Thoracic aorta (tissue), 2 donors: ENCODE results near the gene UBE2K. TPM values are rescaled to one million over a fixed set of nuclear protein-coding genes. Genes with fewer than 3 reads are reported as not detected.
"Not testable (repeated sequence)": the region's sequence is repeated elsewhere in the genome, so short reads cannot be mapped to it uniquely, and the experiment has no call there.

Experiments
- ATAC-seq: fragments of 150-250 bp; one replicate; pipeline ENCODE4 v1.8.0; 2017; ENCODE audit warnings: low read depth; ENCODE audit not compliant: insufficient number of reproducible peaks, low FRiP score
- DNase-seq: peaks from one replicate; pipeline ENCODE4 v3.0.0-alpha.2; 2020; ENCODE audit warnings: low spot score
- H3K27ac ChIP-seq, 2 donors: fragments of 200-600 bp; sonication (generic); 1 replicate in 1 of 2; 2 replicates in 1 of 2; pipeline ENCODE4 v1.5.1; 2016; ENCODE audit warnings: mild to moderate bottlenecking in 2 of 2, moderate library complexity in 2 of 2
- H3K27me3 ChIP-seq: fragments of 200-600 bp; sonication (generic); replicated peaks from 2 replicates; pipeline ENCODE4 v1.6.0; 2016; ENCODE audit warnings: mild to moderate bottlenecking; ENCODE audit not compliant: insufficient read depth
- H3K36me3 ChIP-seq: fragments of 200-600 bp; sonication (generic); one replicate; pipeline ENCODE4 v1.5.1; 2016
- H3K4me1 ChIP-seq, 2 donors: fragments of 200-600 bp; sonication (generic); 1 replicate in 1 of 2; 2 replicates in 1 of 2; pipeline versions ENCODE4 v1.5.1 to v1.6.0; 2016; ENCODE audit warnings: low read depth in 2 of 2, mild to moderate bottlenecking in 1 of 2; ENCODE audit not compliant: control insufficient read depth in 1 of 2
- H3K4me3 ChIP-seq: fragments of 200-600 bp; sonication (generic); 2 replicates; pipeline ENCODE4 v1.5.1; 2016; ENCODE audit warnings: mild to moderate bottlenecking
- H3K9me3 ChIP-seq: fragments of 200-600 bp; sonication (generic); 2 replicates; pipeline ENCODE4 v1.5.1; 2016
- CTCF ChIP-seq: fragments of 200-600 bp; sonication (generic); IDR thresholded peaks from one replicate; pipeline ENCODE4 v1.5.1; 2019; ENCODE audit warnings: antibody characterized with exemption
- total RNA-seq, 2 donors: library from RNA; depleted of rRNA; stranded (reverse); fragments of >200 nt; gene quantifications; one replicate each; pipeline versions ENCODE4 v1.1.0 to v1.2.3, GENCODE V29; 2016

The UBE2K gene
- total RNA-seq = 10 to 100 TPM; 28.8 to 39.2 TPM

- ATAC-seq = peak; percentile 94
- no peaks in the 10 kb centered on the region for H3K9me3 ChIP-seq
- H3K27me3 ChIP-seq = no peaks in the 10 kb centered on the region
- no peak for TF ChIP-seq CTCF
- H3K4me1 ChIP-seq = peaks cover 25 to 32% of the 10 kb centered on the region in 2 donors
- DNase-seq = peak; percentile 40
- H3K4me3 ChIP-seq = peak within 1 kb of the TSS; percentile 95
- peak within 1 kb of the TSS; percentile 84 to 92 for H3K27ac ChIP-seq
- H3K36me3 ChIP-seq = no peaks in the 10 kb centered on the region
Observed at GRCh38 chr4:39697740-39698423, at the start of gene UBE2K. Gene UBE2K, plus strand, starts transcription at chr4:39698136. Its CDS starts 192 bp downstream, at chr4:39698328.

GRCh38 chr4:39648213-39648612 lies 49.7 kb upstream of the UBE2K start:
- no peak for ATAC-seq
- TF ChIP-seq CTCF = no peak
- H3K4me1 ChIP-seq = no peaks in the 10 kb centered on the region
- no peak for DNase-seq
- no peak overlapping the region for H3K27ac ChIP-seq
- H3K9me3 ChIP-seq = no peaks in the 10 kb centered on the region
- H3K27me3 ChIP-seq = no peaks in the 10 kb centered on the region
- no peaks in the 10 kb centered on the region for H3K36me3 ChIP-seq
- H3K4me3 ChIP-seq = no peak overlapping the region

- no peak for ATAC-seq
- no peak for DNase-seq
- Histone ChIP-seq H3K9me3 (no peaks in the 10 kb centered on the region), H3K36me3 (no peaks in the 10 kb centered on the region), H3K4me1 (no peaks in the 10 kb centered on the region), H3K27ac (no peak overlapping the region), H3K4me3 (no peak overlapping the region), H3K27me3 (no peaks in the 10 kb centered on the region)
- TF ChIP-seq CTCF = no peak
Observed at GRCh38 chr4:39648827-39649558, 48.9 kb upstream of the UBE2K start.

GRCh38 chr4:39649639-39650265 lies 48.2 kb upstream of the UBE2K start:
- H3K9me3 ChIP-seq = no peaks in the 10 kb centered on the region
- no peaks in the 10 kb centered on the region for H3K36me3 ChIP-seq
- ATAC-seq = no peak
- no peak overlapping the region for H3K27ac ChIP-seq
- DNase-seq = no peak
- H3K4me3 ChIP-seq = no peak overlapping the region
- H3K27me3 ChIP-seq = no peaks in the 10 kb centered on the region
- no peak for TF ChIP-seq CTCF
- H3K4me1 ChIP-seq = no peaks in the 10 kb centered on the region

- not testable (repeated sequence) for H3K4me1 ChIP-seq, H3K9me3 ChIP-seq, DNase-seq, H3K27me3 ChIP-seq, H3K27ac ChIP-seq, H3K4me3 ChIP-seq, ATAC-seq, H3K36me3 ChIP-seq
Observed at GRCh38 chr4:39651586-39651985, 46.4 kb upstream of the UBE2K start.
